Neural cell (in vitro differentiated cells): ENCODE measurements around the gene SLC29A2. TPM values are rescaled to one million over a fixed set of nuclear protein-coding genes. Genes with fewer than 3 reads are reported as not detected.

Source experiments
- H2AFZ ChIP-seq: fragments of 200-600, 300-800 bp; sonication (generic), shearing (Covaris generic); 2 replicates; pipeline ENCODE4 v1.6.0; 2014; ENCODE audit warnings: low read depth, mild to moderate bottlenecking, antibody characterized with exemption, low read length, moderate library complexity
- H3F3A ChIP-seq: fragments of 200-600 bp; shearing (Covaris generic); 2 replicates; pipeline ENCODE4 v1.6.1; 2016; ENCODE audit warnings: mild to moderate bottlenecking, moderate library complexity, mixed read lengths, antibody characterized with exemption, low read length; ENCODE audit not compliant: insufficient read depth, poor library complexity, severe bottlenecking
- H3K27ac ChIP-seq: fragments of 200-600, 300-800 bp; sonication (generic), shearing (Covaris generic); 2 replicates; pipeline ENCODE4 v1.5.1; 2014; ENCODE audit warnings: mild to moderate bottlenecking, low read length, moderate library complexity
- H3K27me3 ChIP-seq: fragments of 300-800, 200-600 bp; sonication (generic), shearing (Covaris generic); 2 replicates; pipeline ENCODE4 v1.6.0; 2014; ENCODE audit warnings: mild to moderate bottlenecking, low read depth, low read length, moderate library complexity; ENCODE audit not compliant: insufficient read depth
- H3K36me3 ChIP-seq: fragments of 300-800, 200-600 bp; sonication (generic), shearing (Covaris generic); 2 replicates; pipeline ENCODE4 v1.5.1; 2014; ENCODE audit warnings: mild to moderate bottlenecking, antibody characterized with exemption, low read length, moderate library complexity; ENCODE audit not compliant: insufficient read depth
- H3K4me2 ChIP-seq: fragments of 300-800, 200-600 bp; sonication (generic), shearing (Covaris generic); 2 replicates; pipeline ENCODE4 v1.6.0; 2014; ENCODE audit warnings: mild to moderate bottlenecking, low read length
- H3K4me3 ChIP-seq: fragments of 300-800, 200-600 bp; sonication (generic), shearing (Covaris generic); 2 replicates; pipeline ENCODE4 v1.5.1; 2014; ENCODE audit warnings: mild to moderate bottlenecking, low read length, moderate library complexity
- H3K79me2 ChIP-seq: fragments of 200-600 bp; shearing (Covaris generic); replicated peaks from 2 replicates; pipeline ENCODE4 v1.6.0; 2014; ENCODE audit warnings: mild to moderate bottlenecking, low read length, moderate library complexity; ENCODE audit not compliant: insufficient read depth
- H3K9ac ChIP-seq: fragments of 300-800, 200-600 bp; sonication (generic), shearing (Covaris generic); 2 replicates; pipeline ENCODE4 v1.6.1; 2016; ENCODE audit warnings: mild to moderate bottlenecking, low read length, mixed read lengths
- H3K9me2 ChIP-seq: fragments of 200-600 bp; shearing (Covaris generic); 2 replicates; pipeline ENCODE4 v1.6.1; 2016; ENCODE audit warnings: mild to moderate bottlenecking, low read length, mixed read lengths; ENCODE audit not compliant: insufficient read depth
- H3K9me3 ChIP-seq: fragments of 200-600, 300-800 bp; sonication (generic), shearing (Covaris generic); 2 replicates; pipeline ENCODE4 v1.6.1; 2016; ENCODE audit warnings: mild to moderate bottlenecking, mixed run types, low read length, moderate library complexity, mixed read lengths
- H4K20me1 ChIP-seq: fragments of 200-600 bp; shearing (Covaris generic); 2 replicates; pipeline ENCODE4 v1.6.1; 2016; ENCODE audit warnings: mild to moderate bottlenecking, mixed run types; ENCODE audit not compliant: insufficient read depth
- EP300 ChIP-seq: fragments of 450-650 bp; conservative IDR thresholded peaks from 2 replicates; pipeline ENCODE4 v1.6.1; 2014; ENCODE audit warnings: antibody characterized with exemption, mild to moderate bottlenecking, moderate library complexity; ENCODE audit not compliant: poor library complexity, severe bottlenecking
- EZH2 ChIP-seq: fragments of 200-600, 300-800 bp; shearing (Covaris generic), sonication (generic); IDR thresholded peaks from 2 replicates; pipeline ENCODE4 v1.6.1; 2014; ENCODE audit warnings: antibody characterized with exemption, low read length, borderline replicate concordance, mild to moderate bottlenecking; ENCODE audit not compliant: insufficient read depth, poor library complexity, severe bottlenecking
- MXI1 ChIP-seq: fragments of 450-650 bp; conservative IDR thresholded peaks from 2 replicates; pipeline ENCODE4 v1.6.1; 2014; ENCODE audit warnings: antibody characterized with exemption, mild to moderate bottlenecking; ENCODE audit not compliant: poor library complexity, severe bottlenecking
- POLR2AphosphoS5 ChIP-seq: IDR thresholded peaks from 2 replicates; pipeline ENCODE4 v1.6.1; 2012
- RAD21 ChIP-seq: fragments of 450-650 bp; conservative IDR thresholded peaks from 2 replicates; pipeline ENCODE4 v1.6.1; 2014; ENCODE audit warnings: antibody characterized with exemption, mild to moderate bottlenecking, moderate library complexity
- REST ChIP-seq: IDR thresholded peaks from 2 replicates; pipeline ENCODE4 v1.6.1; 2012; ENCODE audit warnings: borderline replicate concordance
- SMC3 ChIP-seq: fragments of 450-650 bp; conservative IDR thresholded peaks from 2 replicates; pipeline ENCODE4 v1.6.1; 2014; ENCODE audit warnings: antibody characterized with exemption, mild to moderate bottlenecking, moderate library complexity; ENCODE audit not compliant: poor library complexity
- TAF1 ChIP-seq: IDR thresholded peaks from 2 replicates; pipeline ENCODE4 v1.6.1; 2012; ENCODE audit warnings: low read depth
- polyA plus RNA-seq: library from polyadenylated mRNA; depleted of rRNA; stranded (reverse); fragments of >200 nt; gene quantifications from 2 replicates; pipeline ENCODE4 v1.2.3, GENCODE V29; 2014
- TF ChIP-seq, protein P1 (sequence below): fragments of 450-650 bp; IDR thresholded peaks from 2 replicates; pipeline ENCODE4 v1.5.1; 2014; ENCODE audit warnings: antibody characterized with exemption, mild to moderate bottlenecking, moderate library complexity; ENCODE audit not compliant: poor library complexity, severe bottlenecking

SLC29A2 gene
- polyA plus RNA-seq, 1 donor from 2014 or later: 1.7 TPM

DNA sequence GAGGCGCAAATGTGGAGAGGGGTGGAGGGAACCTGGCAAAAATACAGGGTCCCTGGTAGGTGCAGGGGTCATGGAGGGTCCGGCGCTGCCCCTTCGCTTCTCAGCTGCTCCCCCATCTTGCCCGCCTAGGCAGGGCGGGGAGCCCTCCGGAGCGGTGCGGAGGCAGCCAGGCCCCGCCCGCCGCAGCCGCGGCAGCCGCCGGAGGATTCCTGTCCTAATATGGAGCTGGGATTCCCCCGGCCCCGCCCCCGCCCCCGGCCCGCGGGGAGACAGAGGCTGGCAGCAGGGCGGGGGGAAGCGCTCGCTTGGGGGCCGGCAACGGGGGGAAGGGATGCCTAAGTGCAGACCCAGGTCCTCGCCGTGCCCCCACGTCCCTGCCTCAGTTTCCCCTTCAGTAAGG is 48.3 kb upstream of the SLC29A2 start:
- H3K79me2 ChIP-seq: peaks cover 3% of the 10 kb centered on the region
- H2AFZ ChIP-seq: no peak overlapping the region
- peak overlapping the region; percentile 97 for H3K9ac ChIP-seq
- no peaks in the 10 kb centered on the region for H3K36me3 ChIP-seq
- no peaks in the 10 kb centered on the region for H3K9me3 ChIP-seq
- peak overlapping the region; percentile 94 for H3K4me3 ChIP-seq
- peak overlapping the region; percentile 99 for H3K4me2 ChIP-seq
- H3K27ac ChIP-seq: peak overlapping the region; percentile 92
- H3K9me2 ChIP-seq: no peaks in the 10 kb centered on the region
- TF ChIP-seq REST: no peak
- TF ChIP-seq SMC3: no peak
- TF ChIP-seq POLR2AphosphoS5: peak; percentile 4
- TF ChIP-seq TAF1: no peak
- no peak for TF ChIP-seq RAD21
- TF ChIP-seq EZH2: no peak
- no peaks in the 10 kb centered on the region for H3F3A ChIP-seq
- H4K20me1 ChIP-seq: no peaks in the 10 kb centered on the region
- H3K27me3 ChIP-seq: peaks cover 41% of the 10 kb centered on the region

DNA sequence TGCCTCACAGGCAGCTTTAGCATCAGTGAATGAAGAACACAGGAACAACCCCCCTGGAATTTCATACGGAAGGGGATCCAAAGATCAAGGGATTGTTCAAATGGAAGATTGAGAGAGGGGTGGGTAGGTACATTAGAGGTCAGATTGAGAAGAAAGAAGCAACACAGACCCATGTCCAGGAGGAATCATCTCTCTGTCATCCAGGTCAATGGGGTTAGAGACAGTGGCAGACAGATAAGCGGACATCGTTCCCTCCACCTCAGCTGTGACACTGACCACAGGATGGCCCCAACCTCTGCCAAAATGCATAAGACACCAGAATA is 47.4 kb upstream of the SLC29A2 start:
- Histone ChIP-seq H3K4me3 (peak overlapping the region; percentile 94), H3K36me3 (no peaks in the 10 kb centered on the region), H3K27ac (peak overlapping the region; percentile 34), H3K9me3 (no peaks in the 10 kb centered on the region), H3K27me3 (peaks cover 41% of the 10 kb centered on the region), H3K4me2 (peak overlapping the region; percentile 2), H3F3A (no peaks in the 10 kb centered on the region), H3K79me2 (peaks cover 3% of the 10 kb centered on the region), H3K9ac (peak overlapping the region; percentile 97), H4K20me1 (no peaks in the 10 kb centered on the region), H3K9me2 (no peaks in the 10 kb centered on the region), H2AFZ (no peak overlapping the region)
- TF ChIP-seq REST (no peak), SMC3 (no peak), RAD21 (no peak), MXI1 (no peak), EZH2 (no peak), EP300 (no peak), TAF1 (no peak), POLR2AphosphoS5 (no peak)
- TF ChIP-seq, protein P1, sequence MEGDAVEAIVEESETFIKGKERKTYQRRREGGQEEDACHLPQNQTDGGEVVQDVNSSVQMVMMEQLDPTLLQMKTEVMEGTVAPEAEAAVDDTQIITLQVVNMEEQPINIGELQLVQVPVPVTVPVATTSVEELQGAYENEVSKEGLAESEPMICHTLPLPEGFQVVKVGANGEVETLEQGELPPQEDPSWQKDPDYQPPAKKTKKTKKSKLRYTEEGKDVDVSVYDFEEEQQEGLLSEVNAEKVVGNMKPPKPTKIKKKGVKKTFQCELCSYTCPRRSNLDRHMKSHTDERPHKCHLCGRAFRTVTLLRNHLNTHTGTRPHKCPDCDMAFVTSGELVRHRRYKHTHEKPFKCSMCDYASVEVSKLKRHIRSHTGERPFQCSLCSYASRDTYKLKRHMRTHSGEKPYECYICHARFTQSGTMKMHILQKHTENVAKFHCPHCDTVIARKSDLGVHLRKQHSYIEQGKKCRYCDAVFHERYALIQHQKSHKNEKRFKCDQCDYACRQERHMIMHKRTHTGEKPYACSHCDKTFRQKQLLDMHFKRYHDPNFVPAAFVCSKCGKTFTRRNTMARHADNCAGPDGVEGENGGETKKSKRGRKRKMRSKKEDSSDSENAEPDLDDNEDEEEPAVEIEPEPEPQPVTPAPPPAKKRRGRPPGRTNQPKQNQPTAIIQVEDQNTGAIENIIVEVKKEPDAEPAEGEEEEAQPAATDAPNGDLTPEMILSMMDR: no peak
